ENCODE measurements around the gene VSTM2L. TPM values are rescaled to one million over a fixed set of nuclear protein-coding genes. Genes with fewer than 3 reads are reported as not detected.
A peak's percentile ranks its signal among the peaks of the same experiment; 100 is the strongest.
"Not testable (repeated sequence)": the region's sequence is repeated elsewhere in the genome, so short reads cannot be mapped to it uniquely, and the experiment has no call there.

Gene VSTM2L, protein sequence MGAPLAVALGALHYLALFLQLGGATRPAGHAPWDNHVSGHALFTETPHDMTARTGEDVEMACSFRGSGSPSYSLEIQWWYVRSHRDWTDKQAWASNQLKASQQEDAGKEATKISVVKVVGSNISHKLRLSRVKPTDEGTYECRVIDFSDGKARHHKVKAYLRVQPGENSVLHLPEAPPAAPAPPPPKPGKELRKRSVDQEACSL
- 11.6 and 15.9 TPM in 2 replicates for polyA plus RNA-seq (2014; cell fraction: cytosol; rRNA removed)
- 6.4 and 8.6 TPM in 2 replicates for polyA plus RNA-seq (2014; cell fraction: nucleus; rRNA removed)

DNA sequence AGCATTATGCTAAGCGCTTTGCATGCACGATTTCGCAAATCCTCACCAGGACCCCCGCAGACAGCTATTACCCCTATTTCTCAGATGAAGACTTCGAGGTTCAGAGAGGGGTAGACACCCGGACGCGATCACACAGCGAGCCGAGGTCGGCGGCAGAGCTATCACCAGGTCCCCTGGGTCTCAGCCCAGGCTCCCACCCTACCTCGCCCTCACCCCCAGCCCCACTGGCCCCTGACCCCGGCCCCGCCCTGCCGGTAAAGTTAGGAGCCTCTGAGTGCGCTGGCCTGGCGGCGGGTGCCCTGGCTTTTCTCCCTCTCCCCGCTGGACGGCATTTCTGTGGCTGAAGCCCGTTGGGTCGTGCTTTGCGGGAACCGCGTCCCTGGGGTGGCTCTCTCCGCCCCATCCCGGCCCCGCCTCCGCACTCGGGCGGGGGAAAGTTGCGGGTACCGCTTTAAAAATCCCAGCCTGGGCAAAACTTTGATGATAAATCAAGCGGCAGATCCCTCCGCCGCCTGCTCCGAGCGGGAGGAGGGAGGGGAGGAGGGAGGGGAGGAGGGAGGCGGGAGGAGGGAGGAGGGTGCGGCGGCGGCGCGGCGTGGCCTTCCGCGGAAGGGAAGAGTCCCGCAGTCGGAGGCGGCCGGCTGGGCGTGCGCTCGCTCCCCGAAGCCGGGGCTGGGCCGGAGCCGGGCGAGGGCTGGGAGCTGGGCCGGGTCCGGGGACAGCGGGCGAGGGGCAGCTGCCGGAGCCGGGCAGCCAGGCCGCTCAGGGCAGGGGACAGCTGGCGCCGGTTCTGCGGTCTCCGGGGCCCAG lies at the start of gene VSTM2L:
Gene VSTM2L, plus strand, starts transcription at position 624 of the 810 bp plus-strand sequence. CDS start 224 bp downstream, outside the sequence.
- DNase-seq (ENCODE audit: low spot score): no peak

DNA sequence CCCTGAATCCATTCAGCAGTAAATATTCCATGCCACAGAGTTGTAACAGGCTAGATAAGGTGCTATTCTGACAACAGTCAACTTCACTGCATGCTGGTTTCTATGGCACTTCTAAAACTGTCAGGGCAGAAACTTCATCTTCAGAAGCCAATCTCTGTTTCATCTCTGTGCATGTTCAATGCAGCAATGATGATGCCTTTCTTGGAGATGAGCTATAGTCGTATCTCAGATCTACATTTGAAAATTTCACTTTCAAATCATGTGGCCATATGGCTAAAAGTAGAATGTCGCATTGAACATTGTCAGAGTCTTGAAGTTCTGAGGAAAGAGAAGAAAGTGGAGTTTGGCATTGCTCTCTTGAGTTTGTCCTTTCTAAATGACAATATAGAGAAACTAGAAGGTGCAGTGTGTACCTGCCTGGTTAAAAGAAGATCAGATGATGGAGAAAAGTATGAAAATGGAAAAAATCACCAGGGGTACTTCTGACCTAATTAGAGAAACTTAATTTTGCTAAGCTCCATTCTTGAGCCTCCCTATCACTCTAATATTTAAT lies 49.0 kb upstream of the VSTM2L start:
- no peak for DNase-seq (ENCODE audit: low spot score)

DNA sequence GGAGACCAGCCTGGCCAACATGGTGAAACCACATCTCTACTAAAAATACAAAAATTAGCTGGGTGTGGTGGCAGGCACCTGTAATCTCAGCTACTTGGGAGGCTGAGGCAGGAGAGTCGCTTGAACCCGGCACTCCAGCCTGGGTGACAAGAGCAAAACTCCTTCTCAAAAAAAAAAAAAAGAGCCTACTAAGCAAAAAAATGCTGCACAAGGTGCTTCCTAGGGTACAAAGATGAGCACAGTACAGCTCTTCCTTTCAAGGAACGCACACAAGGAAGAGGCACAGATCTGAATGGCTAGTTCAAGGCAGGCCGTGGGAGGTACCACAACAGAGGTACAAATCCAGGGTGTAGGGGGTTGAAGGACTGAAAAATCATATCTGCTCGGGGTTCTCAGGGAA lies 46.9 kb upstream of the VSTM2L start:
- not testable (repeated sequence) for DNase-seq (ENCODE audit: low spot score)

DNA sequence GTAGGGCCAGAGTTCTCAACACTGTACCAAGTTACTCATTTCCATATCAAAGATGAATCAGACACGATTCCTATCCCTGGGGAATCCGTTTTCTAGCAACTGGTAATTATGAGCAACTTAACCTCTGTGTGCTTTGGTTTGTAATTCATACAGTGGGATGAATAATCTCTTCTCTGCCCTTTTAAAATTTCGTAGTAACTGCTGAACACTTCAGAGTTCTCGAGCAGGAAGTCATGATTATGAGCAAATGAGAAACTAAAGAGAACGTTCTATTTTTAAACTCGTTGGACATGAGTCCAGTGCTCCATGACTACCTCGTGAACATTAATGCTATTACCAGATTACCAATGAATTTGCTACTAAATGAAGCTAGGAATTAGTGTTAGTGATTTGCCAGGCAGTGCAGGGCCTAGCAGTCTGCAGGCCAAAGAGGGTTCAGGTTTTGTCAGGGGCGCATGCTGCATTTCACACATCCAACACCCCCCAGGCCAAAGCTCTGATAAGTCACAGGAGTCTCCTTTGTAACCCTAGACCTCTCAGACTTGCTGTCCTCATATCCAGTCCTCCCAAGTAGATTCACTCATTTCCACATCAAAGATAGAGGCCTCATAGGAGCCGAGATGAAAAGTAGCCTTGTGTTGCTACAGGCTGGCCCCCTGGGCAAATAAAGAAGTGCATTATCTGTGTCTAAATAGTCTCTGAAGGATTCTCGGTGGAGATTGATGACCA lies 45.8 kb upstream of the VSTM2L start:
- no peak for DNase-seq (ENCODE audit: low spot score)

DNA sequence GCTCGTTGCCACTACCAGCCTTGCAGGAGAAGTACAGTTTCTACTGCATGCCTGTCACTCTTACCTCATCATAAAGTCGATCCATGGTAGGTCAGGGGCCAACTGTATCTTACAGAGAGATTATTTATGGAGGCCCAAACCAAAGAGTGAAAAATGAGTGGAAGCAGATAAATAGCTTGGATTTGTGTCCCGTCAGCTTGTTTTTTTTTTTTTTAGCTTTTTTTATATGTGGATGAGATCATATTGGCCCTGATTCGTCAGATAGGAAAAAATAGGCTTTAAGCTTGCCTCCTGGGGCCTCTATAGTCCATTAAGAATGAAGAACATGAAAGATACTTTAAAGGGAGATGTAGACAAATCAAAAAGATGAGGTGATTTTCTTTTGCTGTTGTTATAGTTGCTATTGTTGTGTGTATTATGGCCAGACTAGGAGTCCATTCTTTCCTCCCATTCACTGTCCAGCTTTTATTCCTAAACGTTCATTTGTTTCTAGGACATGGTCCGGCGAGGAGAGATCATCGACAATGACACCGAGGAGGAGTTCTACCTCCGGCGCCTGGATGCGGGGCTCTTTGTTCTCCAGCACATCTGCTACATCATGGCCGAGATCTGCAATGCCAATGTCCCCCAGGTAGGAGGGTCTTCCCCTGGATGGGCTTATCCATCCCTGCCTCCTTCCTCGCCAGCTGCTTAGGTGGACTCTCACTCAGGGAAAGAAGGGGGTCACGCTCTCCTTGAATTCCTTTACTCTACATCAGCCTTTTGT lies 43.3 kb upstream of the VSTM2L start:
- no peak for DNase-seq (ENCODE audit: low spot score)

DNA sequence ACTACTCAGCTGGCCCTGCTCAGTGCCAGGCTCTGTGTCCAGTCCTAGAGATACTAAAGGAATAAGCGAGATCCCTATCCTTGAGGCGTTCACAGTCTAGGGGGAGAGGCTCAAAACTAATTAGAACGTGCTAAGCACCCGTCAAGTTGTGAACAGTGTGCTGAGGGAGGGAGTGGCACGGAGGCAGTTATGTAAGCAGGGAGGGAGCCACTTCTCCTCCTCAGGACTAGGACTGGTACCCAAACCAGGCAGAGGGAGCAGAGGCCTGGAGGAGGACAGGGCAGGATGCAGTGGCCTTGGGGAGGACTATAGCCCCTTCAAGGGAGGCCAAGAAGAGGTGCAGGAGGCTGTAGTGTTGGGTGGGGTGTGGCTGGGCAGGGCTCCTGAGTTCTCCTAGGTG lies 39.6 kb upstream of the VSTM2L start:
- no peak for DNase-seq (ENCODE audit: low spot score)

DNA sequence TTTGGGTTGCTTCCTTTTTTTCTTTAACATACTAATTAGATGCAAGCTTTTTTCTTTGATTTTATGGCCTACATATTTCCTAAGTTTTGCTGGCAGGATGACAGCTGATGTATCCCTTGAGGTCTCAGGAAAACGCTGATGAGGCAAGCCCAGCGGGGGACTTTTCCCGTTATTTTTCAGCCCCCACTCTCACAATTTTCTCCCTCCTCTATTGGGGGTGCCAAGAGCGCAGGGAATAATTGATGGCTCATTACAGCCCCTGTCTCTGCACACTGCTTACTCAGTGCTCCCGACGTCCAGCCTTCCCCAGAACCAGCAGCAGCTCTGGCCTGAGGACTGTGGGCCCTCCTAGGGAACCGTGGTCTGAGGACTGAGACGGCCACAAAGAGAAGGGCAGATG lies 38.6 kb upstream of the VSTM2L start:
- no peak for DNase-seq (ENCODE audit: low spot score)

DNA sequence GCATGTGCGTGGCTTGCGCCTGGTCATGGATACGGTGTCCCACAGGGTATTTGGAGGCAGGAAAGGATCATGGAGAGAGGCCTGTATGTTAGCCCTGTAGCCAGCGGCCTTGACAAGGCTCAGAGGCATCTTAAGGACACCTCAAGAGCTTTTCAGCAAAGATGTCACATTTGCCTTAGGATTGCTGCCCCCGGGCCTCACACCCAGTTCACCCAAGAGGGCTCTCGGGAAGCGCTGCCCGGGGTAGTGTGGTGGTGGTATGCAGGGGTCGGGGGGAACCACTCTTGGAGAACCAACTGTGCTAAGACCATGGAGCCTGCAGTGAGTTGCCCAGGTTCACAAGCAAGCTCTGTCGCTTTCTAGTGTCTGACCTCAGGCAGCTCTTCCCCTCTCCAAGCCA lies 36.9 kb upstream of the VSTM2L start:
- DNase-seq (ENCODE audit: low spot score): no peak

DNA sequence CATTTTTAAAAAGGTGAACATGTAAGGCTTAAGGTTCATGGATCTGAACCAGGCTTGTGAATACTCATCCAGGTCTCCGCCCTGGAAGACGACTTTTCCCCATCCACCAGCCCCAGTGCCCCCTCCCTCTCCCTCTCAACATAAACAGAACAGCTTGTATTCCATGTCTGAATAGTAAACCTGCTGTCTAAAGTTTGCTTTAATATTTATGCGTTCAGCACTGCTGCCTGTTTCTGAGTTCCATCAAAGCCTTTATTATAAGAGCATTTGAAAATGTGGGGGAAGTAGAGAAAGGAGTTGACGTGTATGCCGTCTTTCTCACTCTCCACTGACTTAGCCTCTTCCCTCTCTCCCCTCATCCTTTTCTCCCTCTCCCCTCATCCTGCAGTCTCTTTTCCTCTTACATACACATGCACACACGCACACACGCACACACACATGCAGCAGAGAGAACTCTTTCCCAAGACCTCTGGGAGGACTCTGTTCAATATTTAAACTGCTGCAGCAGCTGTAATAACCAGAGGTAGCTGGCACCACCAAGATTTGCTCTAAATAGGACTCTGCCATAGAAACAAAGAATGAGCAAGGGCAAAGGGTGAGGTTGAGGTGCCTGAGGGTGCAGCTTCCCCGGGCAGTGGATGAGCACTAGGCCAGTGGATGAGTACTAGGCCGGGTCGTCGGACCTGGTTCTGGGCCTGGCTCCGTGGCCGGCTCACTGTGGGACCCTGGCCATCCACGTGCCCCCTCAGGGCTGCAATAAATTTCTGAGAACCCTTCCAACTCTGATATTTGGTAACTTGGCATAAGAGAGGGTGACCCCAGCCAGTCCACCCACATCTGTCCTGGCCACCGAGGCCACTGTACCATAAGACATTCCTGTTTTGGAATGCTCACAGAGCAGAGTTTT lies 35.4 kb upstream of the VSTM2L start:
- no peak for DNase-seq (ENCODE audit: low spot score)

DNA sequence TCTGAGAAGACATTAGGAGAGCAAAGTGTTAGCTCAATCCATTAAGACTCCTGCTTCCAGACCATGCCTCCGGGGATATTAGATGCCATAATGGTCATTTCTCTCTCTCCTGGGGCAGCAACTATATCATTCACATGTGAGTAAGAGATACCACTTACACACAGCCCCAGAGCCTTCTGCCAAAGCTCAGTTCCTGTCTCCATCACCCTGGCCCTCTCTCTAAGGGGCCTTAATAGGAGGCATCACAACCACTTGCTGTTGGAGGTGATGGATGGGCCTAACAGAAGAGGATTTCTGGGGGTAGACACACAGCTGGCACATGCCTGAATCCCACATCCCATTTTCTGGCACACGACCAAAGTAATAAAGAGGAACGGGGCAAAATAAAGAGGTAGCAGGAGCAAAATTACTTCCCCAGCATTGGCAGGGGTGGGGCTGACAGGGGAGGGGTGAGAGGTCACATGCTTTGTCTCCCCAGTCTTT lies 34.0 kb upstream of the VSTM2L start:
- DNase-seq (ENCODE audit: low spot score): no peak

DNA sequence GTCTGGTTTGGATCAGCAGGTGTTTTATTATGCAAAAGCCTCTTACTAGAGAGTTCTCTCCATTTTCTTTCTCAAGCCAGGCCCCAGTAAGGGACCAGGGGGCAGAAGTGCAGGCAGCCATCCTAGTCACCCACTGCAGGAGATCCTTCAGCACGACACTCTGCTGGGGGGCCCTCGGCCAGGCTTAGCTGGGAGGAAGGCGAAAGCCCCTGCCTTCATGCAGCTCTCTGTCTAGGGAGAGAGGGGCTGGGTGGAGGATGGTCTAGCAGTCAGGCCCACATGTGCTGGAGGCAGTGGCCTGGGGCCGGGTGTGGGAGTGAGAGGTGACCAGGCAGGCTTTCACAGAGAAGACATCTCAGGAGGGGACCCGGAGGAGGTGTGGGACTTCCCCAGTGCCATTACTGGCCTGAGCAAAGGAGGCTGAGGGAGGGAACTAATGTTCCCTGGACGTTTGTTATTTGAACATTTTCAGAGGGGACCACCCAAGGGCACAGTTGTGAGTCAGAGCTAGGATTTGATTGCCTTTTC lies 33.5 kb upstream of the VSTM2L start:
- DNase-seq (ENCODE audit: low spot score): no peak

DNA sequence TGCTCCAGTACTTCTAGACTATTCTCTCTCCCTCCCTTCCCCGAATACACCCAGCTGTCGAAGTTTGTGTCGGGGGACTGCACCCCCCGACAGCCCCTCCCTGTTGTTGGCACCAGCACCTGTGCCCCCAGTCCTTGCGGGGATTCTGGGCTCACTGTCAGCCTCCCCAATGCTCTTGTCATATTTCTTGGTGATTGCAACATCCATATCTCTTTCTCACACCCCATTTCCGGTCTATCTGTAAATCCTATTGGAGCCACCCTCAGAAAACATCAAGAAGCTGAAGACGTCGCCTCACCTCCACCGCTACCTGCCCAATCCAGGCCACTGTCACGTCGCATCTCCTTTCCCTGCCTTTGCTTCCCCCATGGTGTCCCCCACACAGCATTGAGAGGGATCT lies 32.6 kb upstream of the VSTM2L start:
- no peak for DNase-seq (ENCODE audit: low spot score)

DNA sequence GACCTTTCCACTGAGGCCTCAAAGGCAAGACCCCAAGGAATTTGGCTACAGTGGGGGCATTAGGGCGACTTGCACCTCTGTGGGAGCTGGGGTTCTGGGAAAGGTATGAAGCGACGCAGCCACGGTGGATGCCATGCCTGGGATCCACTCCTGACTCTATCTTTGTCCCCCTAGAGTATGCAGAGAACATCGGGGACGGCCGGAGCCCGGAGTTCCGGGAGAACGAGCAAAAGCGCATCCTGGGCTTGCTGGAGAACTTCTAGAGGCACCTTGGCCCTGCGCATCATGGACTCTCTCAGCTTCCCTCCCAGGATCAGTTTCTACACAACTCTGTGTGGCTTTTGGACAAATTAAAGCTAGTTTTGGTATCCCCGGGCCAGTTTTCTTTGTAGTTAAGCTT lies 31.2 kb upstream of the VSTM2L start:
- DNase-seq (ENCODE audit: low spot score): no peak

DNA sequence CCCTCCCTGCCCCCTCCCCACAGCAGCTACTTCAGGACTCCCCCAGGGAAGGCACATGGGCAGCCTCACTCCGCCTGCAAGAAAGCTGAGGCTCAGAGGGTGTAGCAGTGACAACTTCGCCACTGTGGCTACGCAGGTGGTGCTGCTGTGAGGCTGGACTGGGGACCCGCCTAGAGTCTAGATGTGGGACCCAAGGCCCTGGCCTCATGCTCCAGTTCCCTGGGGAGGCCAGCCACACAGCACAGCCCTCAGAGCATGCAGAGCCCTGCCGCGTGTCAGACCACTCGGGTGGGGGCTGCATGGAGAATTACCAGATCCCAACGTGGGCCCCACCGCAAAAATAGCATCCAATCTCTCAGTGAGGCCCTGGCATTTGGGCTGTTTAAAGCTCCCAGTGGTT lies 30.8 kb upstream of the VSTM2L start:
- DNase-seq (ENCODE audit: low spot score): no peak

DNA sequence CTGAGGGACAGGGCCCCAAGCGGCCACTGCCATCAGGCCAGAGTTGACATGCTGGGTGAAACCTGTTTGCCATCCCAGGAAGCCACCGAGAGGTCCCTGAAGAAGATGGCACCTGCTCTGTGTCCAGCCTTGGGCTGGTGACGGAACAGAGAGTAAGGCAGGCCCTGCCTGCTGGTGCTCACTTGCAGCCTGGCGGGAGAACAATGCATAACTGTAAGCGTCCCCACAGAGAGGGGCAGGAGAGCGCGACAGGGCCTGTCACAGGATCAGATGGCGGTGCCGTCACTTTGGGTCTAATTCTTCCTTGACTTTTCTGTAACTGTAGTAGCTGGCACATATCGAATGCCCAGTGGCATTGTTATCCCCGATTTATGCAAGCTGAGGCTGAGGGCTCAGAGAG lies 29.0 kb upstream of the VSTM2L start:
- DNase-seq (ENCODE audit: low spot score): no peak

DNA sequence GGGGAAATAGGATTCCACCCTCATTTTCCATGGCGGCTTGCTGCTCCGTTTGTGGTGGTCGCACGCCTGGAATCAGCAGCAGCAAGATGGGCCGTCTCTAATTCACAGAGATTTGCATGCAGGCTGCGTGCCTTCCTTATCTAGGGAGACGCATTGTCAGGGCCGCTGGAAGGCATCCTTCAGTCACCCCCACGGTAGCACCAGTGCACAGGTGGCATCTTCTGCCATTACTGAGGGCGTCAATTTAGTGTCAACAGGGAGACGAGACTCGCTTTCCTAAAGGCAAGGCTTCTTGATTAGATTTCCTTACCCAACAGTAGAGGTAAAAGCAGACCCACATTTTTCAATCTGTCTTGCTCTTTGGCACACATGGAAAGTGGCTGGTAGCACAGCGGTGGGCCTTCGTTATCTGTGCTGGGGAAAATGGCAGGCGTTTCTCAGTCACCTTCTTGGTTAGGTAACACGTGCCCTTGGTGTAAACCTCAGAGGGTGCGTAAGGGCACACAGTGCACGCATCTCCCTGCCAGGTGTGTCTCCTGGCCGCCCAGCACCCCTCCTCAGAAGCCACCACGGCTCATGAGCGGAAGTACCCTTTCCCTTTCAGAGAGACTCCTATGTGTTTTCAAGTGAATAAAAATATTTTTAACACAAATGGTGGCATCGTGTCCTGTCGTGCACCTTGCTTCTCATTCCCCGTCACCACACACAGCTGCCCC lies 27.3 kb upstream of the VSTM2L start:
- DNase-seq (ENCODE audit: low spot score): no peak

DNA sequence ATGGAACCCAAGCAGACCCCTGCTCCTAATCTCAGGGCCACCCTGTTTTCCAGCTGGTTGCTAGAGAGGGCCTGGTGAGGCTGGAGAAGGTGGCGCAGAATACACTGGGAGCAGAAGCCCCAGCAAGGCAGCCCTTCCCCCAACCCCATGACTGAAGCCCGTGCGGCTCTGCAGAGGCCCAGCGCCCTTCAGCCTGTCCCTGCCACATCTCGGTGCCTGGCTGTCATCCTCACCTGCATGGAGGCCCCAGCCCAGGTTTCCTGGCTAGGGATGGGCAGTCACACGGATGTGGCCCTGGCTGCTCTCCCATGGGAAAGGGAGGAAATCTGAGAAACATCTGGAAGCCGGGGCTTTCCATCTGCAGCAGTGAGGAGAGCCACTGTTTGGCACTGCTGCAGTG lies 26.1 kb upstream of the VSTM2L start:
- no peak for DNase-seq (ENCODE audit: low spot score)

DNA sequence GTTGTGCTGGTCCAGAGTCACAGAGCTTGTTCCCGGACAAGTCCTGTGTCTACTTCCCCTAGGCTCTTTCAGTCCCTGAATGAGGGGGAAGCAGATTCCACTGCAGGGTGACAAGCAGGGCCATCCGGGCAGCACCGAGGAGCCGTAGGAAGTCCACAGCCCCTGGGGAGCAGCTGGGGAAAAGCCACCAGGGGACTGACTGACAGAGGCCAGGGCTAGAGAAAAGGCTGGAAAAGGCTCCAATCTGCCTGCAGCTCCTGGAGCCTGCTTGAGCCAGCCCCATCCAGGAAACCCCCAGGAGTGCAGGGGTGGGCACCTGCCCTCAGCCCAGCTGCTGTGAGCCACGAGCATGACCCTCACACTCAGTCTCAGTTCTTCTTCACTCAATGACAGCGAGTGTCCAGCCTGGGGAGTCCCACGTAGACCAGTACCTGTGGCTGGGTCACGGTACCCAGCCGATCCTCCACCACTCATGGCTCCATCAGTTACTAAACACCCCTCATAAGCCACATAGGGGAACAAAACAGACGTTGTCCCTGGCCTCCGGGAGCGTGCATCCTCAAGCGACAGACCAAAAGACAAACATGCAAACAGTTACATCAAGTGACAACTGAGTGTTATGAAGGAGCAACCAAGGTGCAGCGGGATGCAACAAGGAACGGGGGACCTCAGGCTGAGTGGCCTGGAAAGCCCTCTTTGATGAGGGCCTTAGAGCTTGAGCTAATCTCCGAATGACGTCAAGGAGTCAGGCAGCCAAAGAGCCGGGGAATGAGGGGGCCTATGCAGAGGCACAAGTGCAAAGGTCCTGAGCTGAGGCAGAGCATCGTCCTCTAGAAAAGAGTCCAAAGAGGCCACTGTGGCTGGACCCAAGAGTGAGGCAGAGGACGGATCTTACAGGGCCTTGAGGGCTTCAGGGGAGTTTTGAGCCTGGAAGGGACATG lies 24.8 kb upstream of the VSTM2L start:
- DNase-seq (ENCODE audit: low spot score): peak; percentile 52
